NCI-H2196 (cell line): ENCODE measurements around the gene CCL25.

Experiments
- DNase-seq: peaks from one replicate; lab custom pipeline; 2025; ENCODE audit not compliant: unreplicated experiment; lab: John Stamatoyannopoulos, UW

The CCL25 gene

GRCh38 chr19:8044018-8044417 is 8.5 kb upstream of the CCL25 start:
- DNase-seq, result no peak

GRCh38 chr19:8045872-8046568 is 6.5 kb upstream of the CCL25 start:
- no peak for DNase-seq

GRCh38 chr19:8046569-8047165 is 5.9 kb upstream of the CCL25 start:
- DNase-seq, result no peak

GRCh38 chr19:8050274-8051096 is 2.1 kb upstream of the CCL25 start:
- peak; percentile 87 for DNase-seq

- no peak for DNase-seq
Measured at GRCh38 chr19:8054169-8054568, 1.6 kb downstream of the CCL25 start.

GRCh38 chr19:8056533-8056932 is 4.0 kb downstream of the CCL25 start:
- DNase-seq, result no peak

GRCh38 chr19:8057545-8058270 is 5.1 kb downstream of the CCL25 start:
- DNase-seq, result no peak

- DNase-seq, result no peak
Measured at GRCh38 chr19:8064911-8065874, 12.6 kb downstream of the CCL25 start.

GRCh38 chr19:8065875-8066261 is 13.3 kb downstream of the CCL25 start:
- no peak for DNase-seq

GRCh38 chr19:8069096-8069973 is 16.8 kb downstream of the CCL25 start:
- DNase-seq, result peak; percentile 67

GRCh38 chr19:8071912-8072311 is 19.4 kb downstream of the CCL25 start:
- DNase-seq, result no peak

- no peak for DNase-seq
Measured at GRCh38 chr19:8074501-8074900, 21.9 kb downstream of the CCL25 start.

- no peak for DNase-seq
Measured at GRCh38 chr19:8075158-8076074, 22.9 kb downstream of the CCL25 start.

- no peak for DNase-seq
Measured at GRCh38 chr19:8079988-8080387, 27.4 kb downstream of the CCL25 start.

GRCh38 chr19:8080832-8081231 is 28.3 kb downstream of the CCL25 start:
- no peak for DNase-seq

GRCh38 chr19:8081569-8082550 is 29.3 kb downstream of the CCL25 start:
- DNase-seq, result no peak

- no peak for DNase-seq
Measured at GRCh38 chr19:8083141-8083540, 30.6 kb downstream of the CCL25 start.
